GM18498 (cell line): ENCODE data around the gene PLCB4.
"Not testable (repeated sequence)": the region's sequence is repeated elsewhere in the genome, so short reads cannot be mapped to it uniquely, and the experiment has no call there.

ENCODE experiments used
- ATAC-seq: cut with Tn5 transposase; IDR thresholded peaks from one replicate; pipeline ENCODE4 v1.9.1; 2021; ENCODE audit warnings: mild to moderate bottlenecking, moderate library complexity; ENCODE audit not compliant: unreplicated experiment

Gene PLCB4

GRCh38 chr20:9348747-9349146, 279.9 kb downstream of the PLCB4 start:
- ATAC-seq: no peak

GRCh38 chr20:9349249-9349648, 280.4 kb downstream of the PLCB4 start:
- no peak for ATAC-seq

- peak; percentile 61 for ATAC-seq
Measured at GRCh38 chr20:9352739-9353138, 283.9 kb downstream of the PLCB4 start.

- peak; percentile 22 for ATAC-seq
Measured at GRCh38 chr20:9353180-9353915, 284.5 kb downstream of the PLCB4 start.

- no peak for ATAC-seq
Measured at GRCh38 chr20:9353916-9354276, 285.0 kb downstream of the PLCB4 start.

- ATAC-seq: no peak
Measured at GRCh38 chr20:9354579-9354978, 285.7 kb downstream of the PLCB4 start.

- no peak for ATAC-seq
Measured at GRCh38 chr20:9358001-9358400, 289.1 kb downstream of the PLCB4 start.

GRCh38 chr20:9359561-9360308, 290.8 kb downstream of the PLCB4 start:
- no peak for ATAC-seq

- no peak for ATAC-seq
Measured at GRCh38 chr20:9360431-9360830, 291.5 kb downstream of the PLCB4 start.

- ATAC-seq: no peak
Measured at GRCh38 chr20:9363673-9364072, 294.8 kb downstream of the PLCB4 start.

GRCh38 chr20:9367328-9367727, 298.4 kb downstream of the PLCB4 start:
- no peak for ATAC-seq

GRCh38 chr20:9367746-9368145, 298.9 kb downstream of the PLCB4 start:
- no peak for ATAC-seq

- ATAC-seq: no peak
Measured at GRCh38 chr20:9368893-9369292, 300.0 kb downstream of the PLCB4 start.

- ATAC-seq: no peak
Measured at GRCh38 chr20:9369557-9369956, 300.7 kb downstream of the PLCB4 start.

- no peak for ATAC-seq
Measured at GRCh38 chr20:9374072-9374471, 305.2 kb downstream of the PLCB4 start.

GRCh38 chr20:9374480-9374879, 305.6 kb downstream of the PLCB4 start:
- no peak for ATAC-seq

- no peak for ATAC-seq
Measured at GRCh38 chr20:9375221-9375681, 306.4 kb downstream of the PLCB4 start.

GRCh38 chr20:9377007-9377406, 308.1 kb downstream of the PLCB4 start:
- no peak for ATAC-seq

GRCh38 chr20:9385345-9386310, 316.7 kb downstream of the PLCB4 start:
- ATAC-seq: not testable (repeated sequence)

- ATAC-seq: no peak
Measured at GRCh38 chr20:9388160-9388812, 319.4 kb downstream of the PLCB4 start.

- no peak for ATAC-seq
Measured at GRCh38 chr20:9388813-9389161, 319.9 kb downstream of the PLCB4 start.
